HG03280 (cell line): ENCODE data around the gene PYY.

ENCODE experiments used
- ATAC-seq: cut with Tn5 transposase; IDR thresholded peaks from one replicate; pipeline ENCODE4 v1.9.1; 2021; ENCODE audit warnings: mild to moderate bottlenecking, moderate library complexity; ENCODE audit not compliant: unreplicated experiment

PYY gene

GRCh38 chr17:43917348-43918025, 36.3 kb downstream of the PYY start:
- ATAC-seq: no peak

GRCh38 chr17:43917016-43917347, 36.8 kb downstream of the PYY start:
- ATAC-seq: no peak

- no peak for ATAC-seq
These were observed 37.4 kb downstream of the PYY start for GRCh38 chr17:43916385-43916784.

- no peak for ATAC-seq
These were observed 38.2 kb downstream of the PYY start for GRCh38 chr17:43915559-43915958.

DNA sequence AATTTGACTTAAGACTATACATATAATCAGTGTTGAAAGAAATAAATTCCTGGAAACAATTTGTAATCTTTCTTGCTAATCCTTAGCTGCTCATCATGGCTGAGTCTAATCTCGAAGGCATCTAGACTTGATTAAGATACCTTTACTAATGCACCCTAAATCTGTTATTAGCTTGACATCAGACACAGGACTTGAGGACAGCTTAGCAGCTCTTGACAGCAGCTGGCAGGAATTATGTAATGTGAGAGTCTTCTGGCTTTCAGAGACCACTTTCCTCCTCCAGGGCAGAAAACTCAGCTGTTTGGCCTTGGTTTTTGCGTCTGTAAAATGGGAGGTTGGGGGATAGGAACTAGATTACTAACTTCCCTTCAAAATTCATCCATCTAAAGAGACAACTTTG, 39.3 kb downstream of the PYY start:
- no peak for ATAC-seq

DNA sequence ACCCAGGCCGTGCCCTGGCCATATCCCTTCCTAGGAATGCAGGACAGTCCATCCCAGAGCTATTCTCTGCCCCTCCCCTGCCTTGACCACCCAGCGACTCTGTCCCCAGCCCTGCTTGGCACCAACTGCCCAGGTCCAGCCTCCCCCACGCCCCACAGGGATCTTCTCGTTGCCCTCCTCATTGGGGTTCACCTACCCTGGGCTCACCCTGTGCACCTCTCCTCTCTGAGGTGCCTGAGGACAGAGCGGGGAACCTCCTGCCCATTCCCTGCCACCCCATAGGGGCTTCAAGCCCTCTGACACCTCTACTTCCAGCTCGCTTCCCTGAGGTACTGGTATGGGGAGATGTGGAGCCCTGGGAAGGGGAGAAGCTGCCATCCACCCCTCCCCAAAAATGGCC, 40.2 kb downstream of the PYY start:
- ATAC-seq: no peak

DNA sequence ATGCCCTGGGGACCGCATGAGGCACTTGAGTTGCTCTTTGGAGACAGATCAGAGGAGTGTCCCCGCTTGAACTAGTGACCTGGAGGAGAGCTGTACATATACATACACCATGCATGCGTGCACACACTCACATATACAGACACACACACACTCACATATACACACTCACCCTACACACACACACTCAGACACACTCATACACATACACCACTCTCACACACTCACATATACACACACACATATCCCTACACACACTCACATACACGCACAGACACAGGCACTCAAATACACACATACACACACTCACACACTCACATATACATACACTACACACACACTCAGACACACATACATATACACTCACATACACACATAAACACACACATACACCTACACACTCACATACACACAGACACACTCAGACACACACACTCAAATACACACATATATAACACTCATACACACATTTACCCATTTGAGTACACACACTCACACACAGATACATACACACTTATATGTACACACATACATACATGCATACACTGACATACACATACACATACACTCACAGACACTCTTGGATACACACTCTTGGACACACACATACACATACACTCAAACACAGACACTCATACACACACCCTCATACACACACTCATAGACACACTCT, 41.0 kb downstream of the PYY start:
- no peak for ATAC-seq

GRCh38 chr17:43911904-43912303, 41.8 kb downstream of the PYY start:
- ATAC-seq: no peak

DNA sequence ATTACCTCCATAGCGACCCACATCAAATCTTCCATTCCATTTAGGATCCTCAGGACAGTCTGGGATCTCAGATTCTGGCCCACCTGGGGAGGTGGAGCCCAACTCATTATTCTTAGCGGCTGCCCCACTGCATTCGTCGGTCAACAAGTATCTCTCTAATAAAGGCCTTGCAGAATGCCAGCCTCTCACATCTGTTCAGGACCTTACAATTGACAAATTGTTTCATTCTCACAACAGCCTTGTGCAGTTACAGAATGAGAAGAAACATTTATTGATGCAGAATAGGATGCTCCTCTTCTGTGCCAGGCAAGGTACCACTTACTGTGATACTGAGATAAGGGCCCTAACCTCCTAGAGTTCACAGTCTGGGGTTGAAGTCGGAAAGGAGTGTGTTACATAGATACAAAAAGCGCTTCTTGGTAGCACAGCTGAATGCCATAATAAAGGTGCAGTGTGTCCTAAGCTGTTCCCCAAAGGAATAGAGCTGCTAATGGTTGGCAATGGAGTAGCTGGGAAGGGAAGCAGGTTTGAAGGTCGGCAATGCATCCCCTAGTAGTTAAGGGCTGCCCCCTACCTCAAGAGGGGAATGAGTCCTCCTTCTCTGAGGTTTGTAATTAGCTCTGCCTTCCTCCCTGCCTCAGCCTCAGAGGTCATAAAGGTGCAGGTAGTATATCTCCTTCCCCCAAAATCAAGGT, 44.1 kb downstream of the PYY start:
- ATAC-seq: no peak

DNA sequence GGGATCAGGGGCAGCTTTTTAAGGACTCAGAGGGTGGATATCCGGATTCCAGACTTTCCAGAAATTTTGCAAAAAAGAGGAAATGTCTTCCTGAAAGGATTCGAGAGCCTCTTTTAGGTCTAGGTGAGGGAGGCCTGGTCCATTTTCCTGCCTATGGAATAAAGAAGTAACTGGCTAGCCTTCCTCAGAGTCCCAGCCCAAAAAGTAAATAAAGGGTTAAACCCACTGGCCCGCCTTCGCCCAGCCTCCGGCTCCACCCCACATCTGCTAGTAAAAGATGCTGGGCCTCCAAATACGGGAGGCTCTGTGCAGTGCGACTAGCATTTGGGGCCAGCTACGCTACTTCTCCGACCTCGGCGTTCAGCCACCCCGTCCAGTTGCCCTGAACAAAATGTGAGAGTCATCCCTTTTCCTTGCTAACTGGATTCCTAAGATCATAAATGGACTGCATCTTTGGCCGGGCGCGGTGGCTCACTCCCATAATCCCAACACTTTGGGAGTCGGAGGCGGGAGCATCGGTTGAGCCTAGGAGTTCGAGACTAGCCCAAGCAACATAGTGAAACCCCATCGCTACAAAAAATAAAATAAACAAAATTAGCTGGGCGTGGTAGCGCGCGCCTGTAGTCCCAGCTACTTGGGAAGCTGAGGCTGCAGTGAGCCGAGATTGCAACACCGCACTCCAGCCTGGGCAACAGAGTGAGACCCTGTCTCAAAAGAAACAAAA, 45.6 kb downstream of the PYY start:
- ATAC-seq: no peak

- ATAC-seq: no peak
These were observed 46.2 kb downstream of the PYY start, which contains the start of gene MPP2 for GRCh38 chr17:43907425-43907981. Gene MPP2 (minus strand): TSS chr17:43907536. CDS start chr17:43904460, 3,076 bp downstream.

DNA sequence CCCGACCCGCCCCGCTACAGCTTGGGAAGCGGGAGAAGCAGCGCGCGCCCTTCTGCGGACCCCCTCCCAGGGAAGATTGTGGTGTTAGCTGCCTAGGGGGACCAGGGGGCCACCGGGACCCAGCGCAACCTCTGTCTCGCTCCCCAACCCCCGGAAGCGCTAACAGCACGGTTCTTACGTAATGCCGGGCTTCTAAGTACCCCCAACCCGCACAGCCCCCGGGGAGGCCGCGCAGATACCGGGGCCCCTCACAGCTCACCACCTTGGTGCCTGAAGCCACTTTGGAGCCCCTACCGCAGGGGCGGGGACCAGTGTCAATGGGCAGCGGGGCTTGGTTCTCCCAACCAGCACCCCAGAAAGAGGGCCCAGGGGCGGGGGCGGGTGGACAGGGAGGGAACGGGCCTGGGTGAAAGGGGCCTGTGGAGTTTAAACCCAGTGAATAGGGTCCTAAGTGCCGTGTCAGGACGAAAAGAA, 46.8 kb downstream of the PYY start:
- no peak for ATAC-seq

DNA sequence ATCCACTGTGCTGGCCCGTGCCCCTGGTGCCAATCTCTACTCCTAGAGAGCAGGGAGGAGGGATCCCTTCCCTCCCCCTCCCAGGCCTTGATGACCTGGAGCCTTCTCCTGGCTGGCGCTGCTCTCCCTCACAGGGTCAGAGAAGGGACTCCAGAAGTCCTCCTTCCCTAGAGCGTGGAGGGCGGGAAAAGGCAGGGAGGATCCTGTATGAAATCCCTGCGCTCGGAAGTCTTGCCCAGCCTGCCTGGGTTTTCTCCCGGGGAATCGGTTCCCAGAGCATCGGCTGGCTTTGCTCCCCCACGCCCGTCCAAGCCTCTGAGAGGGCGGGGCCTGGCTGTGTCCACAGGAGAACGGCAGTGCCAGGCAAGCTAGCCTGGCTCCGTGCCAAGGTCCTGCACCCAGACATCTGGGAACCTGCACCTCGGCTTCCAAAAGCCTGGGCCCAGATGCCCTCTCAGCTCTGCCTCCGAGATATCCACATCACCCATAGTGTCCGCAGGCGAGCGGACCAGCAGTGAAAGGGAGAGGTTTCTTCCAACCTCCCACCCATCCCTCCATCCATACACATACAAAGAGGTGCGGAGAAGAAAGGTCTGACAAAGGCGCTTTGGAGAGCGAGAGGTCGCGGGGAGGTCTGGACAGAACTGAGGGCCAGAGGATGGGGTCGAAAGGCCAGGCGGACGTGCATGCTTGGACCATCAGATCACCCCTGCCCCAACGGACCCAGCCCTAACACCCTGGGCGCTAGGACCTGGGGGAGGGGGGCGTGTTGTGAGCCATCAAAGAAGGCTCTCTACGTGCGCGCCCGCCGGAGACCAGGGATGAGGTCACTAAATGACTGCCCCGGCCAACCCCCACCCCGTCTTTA, 47.5 kb downstream of the PYY start:
- ATAC-seq: no peak

- no peak for ATAC-seq
These were observed 48.2 kb downstream of the PYY start for GRCh38 chr17:43905400-43905984.
